GM12878 (cell line): ENCODE data around the gene GALNT17. TPM values are rescaled to one million over a fixed set of nuclear protein-coding genes. Genes with fewer than 3 reads are reported as not detected.

Experiments
- ATAC-seq: fragments of 200-7000 bp; cut with Tn5 transposase; 3 replicates; pipeline ENCODE4 v1.9.1; 2020; ENCODE audit warnings: mild to moderate bottlenecking, moderate library complexity
- BruUV-seq: library from RNA; stranded (reverse); fragments of 400-500 nt; replicated peaks from 2 replicates; lab custom pipeline; 2021; lab: Mats Ljungman, UMichigan
- CTCF ChIA-PET: fragments of 300-600 bp; sonication (Branson Sonifier 250); formaldehyde crosslinking; extraction: SDS; loops from one replicate; lab custom pipeline; 2021; ENCODE audit warnings: inconsistent platforms; lab: Yijun Ruan, JAX
- POLR2A ChIA-PET: fragments of 350-600 bp; formaldehyde crosslinking; extraction: SDS; loops from one replicate; lab custom pipeline; 2021; ENCODE audit warnings: inconsistent platforms; lab: Charles Lee
- RAD21 ChIA-PET: fragments of 300-600 bp; sonication (Branson Sonifier 250); formaldehyde crosslinking; loops from one replicate; lab custom pipeline; 2023; ENCODE audit warnings: antibody characterized with exemption; ENCODE audit not compliant: unreplicated experiment; lab: Charles Lee
- SMC1A ChIA-PET: fragments of 300-600 bp; sonication (Branson Sonifier 250); formaldehyde crosslinking; loops from one replicate; lab custom pipeline; 2023; ENCODE audit not compliant: unreplicated experiment, uncharacterized antibody; lab: Charles Lee
- DNase-seq: peaks from one replicate; pipeline ENCODE4 v3.0.0-alpha.2; 2011; ENCODE audit warnings: low read depth, low spot score
- FAIRE-seq: peaks from 3 replicates; lab custom pipeline; 2011; peaks lifted over from hg19 to GRCh38; lab: Jason Lieb, UNC
- H2AFZ ChIP-seq: 2 replicates; pipeline ENCODE4 v1.6.0; 2011; ENCODE audit warnings: low read depth, low read length, control low read depth; ENCODE audit not compliant: control insufficient read depth
- H3K27ac ChIP-seq: 2 replicates; pipeline ENCODE4 v1.5.1; 2011; ENCODE audit warnings: control low read depth; ENCODE audit not compliant: control insufficient read depth, insufficient read depth
- H3K27me3 ChIP-seq, 2 experiments: replicated peaks in 1 of 2; 2 replicates each; pipeline versions ENCODE4 v1.6.0 to v1.6.1; 2011; ENCODE audit warnings: low read length in 1 of 2; ENCODE audit not compliant: control insufficient read depth in 2 of 2, insufficient read depth in 2 of 2
- H3K36me3 ChIP-seq, 2 experiments: 2 replicates each; pipeline ENCODE4 v1.5.1; 2011; ENCODE audit warnings: low read length in 1 of 2; ENCODE audit not compliant: control insufficient read depth in 2 of 2, insufficient read depth in 2 of 2
- H3K4me1 ChIP-seq: 2 replicates; pipeline ENCODE4 v1.6.1; 2011; ENCODE audit warnings: mild to moderate bottlenecking, low read length, moderate library complexity, mixed read lengths; ENCODE audit not compliant: control insufficient read depth, insufficient read depth
- H3K4me2 ChIP-seq: 2 replicates; pipeline ENCODE4 v1.6.0; 2011; ENCODE audit warnings: control low read depth; ENCODE audit not compliant: control insufficient read depth, insufficient read depth
- H3K4me3 ChIP-seq: fragments of 200-600 bp; sonication (generic); 2 replicates; pipeline ENCODE4 v1.5.1; 2016
- H3K79me2 ChIP-seq: 2 replicates; pipeline ENCODE4 v1.6.0; 2011; ENCODE audit warnings: low read length; ENCODE audit not compliant: control insufficient read depth, insufficient read depth
- H3K9ac ChIP-seq: 2 replicates; pipeline ENCODE4 v1.8.0; 2011; ENCODE audit warnings: low read length, control low read depth, mixed read lengths; ENCODE audit not compliant: control insufficient read depth, insufficient read depth
- H3K9me3 ChIP-seq: replicated peaks from 3 replicates; pipeline ENCODE4 v1.5.1; 2011; ENCODE audit warnings: mild to moderate bottlenecking, low read length; ENCODE audit not compliant: control insufficient read depth, insufficient read depth
- H4K20me1 ChIP-seq: 2 replicates; pipeline ENCODE4 v1.6.0; 2011; ENCODE audit not compliant: control insufficient read depth, insufficient read depth
- PAX8 ChIP-seq: fragments of 450-650 bp; IDR thresholded peaks from 2 replicates; pipeline ENCODE4 v1.6.1; 2017; ENCODE audit warnings: mild to moderate bottlenecking, moderate library complexity
- POLR2AphosphoS5 ChIP-seq: IDR thresholded peaks from 2 replicates; pipeline ENCODE4 v1.6.1; 2011; ENCODE audit warnings: mild to moderate bottlenecking, low read length, inconsistent platforms
- POU2F2 ChIP-seq: IDR thresholded peaks from 3 replicates; pipeline ENCODE4 v1.6.1; 2011; ENCODE audit warnings: low read depth, mild to moderate bottlenecking, low read length, borderline replicate concordance
- TBL1XR1 ChIP-seq: IDR thresholded peaks from 2 replicates; pipeline ENCODE4 v1.6.1; 2012; ENCODE audit warnings: low read depth, low read length, improper control_type of control experiment
- TCF3 ChIP-seq: IDR thresholded peaks from 2 replicates; pipeline ENCODE4 v1.6.1; 2012; ENCODE audit warnings: low read depth, mild to moderate bottlenecking, low read length, borderline replicate concordance; ENCODE audit not compliant: insufficient read depth
- WRNIP1 ChIP-seq: IDR thresholded peaks from 2 replicates; pipeline ENCODE4 v1.6.1; 2011; ENCODE audit warnings: low read depth, low read length, improper control_type of control experiment, borderline replicate concordance
- WGBS: methylation state at CpG from one replicate; pipeline ENCODE4 v1.1.6; 2016; ENCODE audit warnings: low lambda C conversion rate; ENCODE audit not compliant: insufficient replicate concordance, insufficient coverage; ENCODE audit errors: missing lambda C conversion rate; 5-methylcytosine and 5-hydroxymethylcytosine counted together
- in situ Hi-C: fragments of 300-500 bp; cut with MboI; formaldehyde crosslinking; loops from 9 replicates; pipeline ENCODE4 v1.14.3; 2018; ENCODE audit warnings: mixed read lengths
- intact Hi-C: fragments of 100-400 bp; cut with micrococcal nuclease; formaldehyde crosslinking; loops from one replicate; pipeline ENCODE4 v1.14.2; 2022; ENCODE audit not compliant: unreplicated experiment
- polyA plus RNA-seq, 11 experiments: library from polyadenylated mRNA; depleted of rRNA in 4 of 11; unstranded in 6 of 11; stranded (reverse) in 5 of 11; fragments of >200 nt; fragmentation: Nextera tagmentation in 4 of 11; fragmentation: Illumina TruSeq in 1 of 11; extraction: Ambion mirVana in 4 of 11; extraction: Trizol in 1 of 11; gene quantifications; 1 replicate in 1 of 11; 2 replicates in 10 of 11; pipeline versions ENCODE4 v1.2.1 to v1.2.3, GENCODE V29; 2011 to 2016; ENCODE audit warnings: inconsistent platforms in 2 of 11, missing spikeins in 2 of 11, low read depth in 1 of 11
- total RNA-seq, 4 experiments: library from RNA; depleted of rRNA in 3 of 4; stranded (reverse); fragments of >200 nt in 3 of 4; fragmentation: Illumina TruSeq in 1 of 4; extraction: Trizol in 1 of 4; gene quantifications; 2 replicates each; pipeline versions ENCODE4 v1.2.1 to v1.2.3, GENCODE V29; 2013 to 2021

GALNT17 gene
- total and polyA plus RNA-seq, 10 of the 15 experiments (the other 5 are each of a cell fraction or from before 2014, with no cell fraction given): 0.12 to 0.15 TPM; not detected in 8

- WGBS: 0% methylated on average over 2 of the region's 2 CpGs
Measured at GRCh38 chr7:71518880-71519279, 386.9 kb downstream of the GALNT17 start.

GRCh38 chr7:71521506-71521905 lies 389.6 kb downstream of the GALNT17 start:
- WGBS: 6% methylated on average over 5 of the region's 5 CpGs
- CTCF ChIA-PET: no interaction called here
- Histone ChIP-seq H3K4me3 (no peak overlapping the region), H4K20me1 (no peaks in the 10 kb centered on the region), H3K4me2 (no peak overlapping the region), H3K36me3 (no peaks in the 10 kb centered on the region), H3K4me1 (no peaks in the 10 kb centered on the region), H3K79me2 (no peaks in the 10 kb centered on the region), H3K9me3 (no peaks in the 10 kb centered on the region; the same call in 2 of the 3 replicates), H3K27ac (no peak overlapping the region), H2AFZ (no peak overlapping the region), H3K27me3 (no peaks in the 10 kb centered on the region), H3K9ac (no peak overlapping the region)
- ATAC-seq (no peak), FAIRE-seq (no peak), DNase-seq (no peak)
- no TSS peak for BruUV-seq
- TF ChIP-seq POU2F2: no peak
- no peak for TF ChIP-seq PAX8
- no peak for TF ChIP-seq POLR2AphosphoS5
- no peak for TF ChIP-seq WRNIP1
- TF ChIP-seq TBL1XR1: no peak
- intact Hi-C loops (no loop called here), in situ Hi-C loops (no loop called here)
- RAD21 ChIA-PET: no interaction called here
- SMC1A ChIA-PET: no interaction called here
- POLR2A ChIA-PET: no interaction called here

More at GRCh38 chr7:71518880-71519279, 386.9 kb downstream of the GALNT17 start:
- in situ Hi-C loops: no loop called here
- no peaks in the 10 kb centered on the region for H3K27me3 ChIP-seq
- no peak for ATAC-seq
- no peak for DNase-seq
- ChIA-PET SMC1A (no interaction called here), RAD21 (no interaction called here), POLR2A (no interaction called here), CTCF (interaction anchor here (0.5 kb wide), 1 partner anchor 661 kb away, joined by 3 read pairs; no protein-coding TSS in a partner anchor)
- intact Hi-C loops: no loop called here
- no peaks in the 10 kb centered on the region for H3K79me2 ChIP-seq
- no peak overlapping the region for H3K4me3 ChIP-seq
- no peak overlapping the region for H2AFZ ChIP-seq
- BruUV-seq: no TSS peak
- H3K9me3 ChIP-seq: no peaks in the 10 kb centered on the region; the same call in 2 of the 3 replicates
- no peak overlapping the region for H3K27ac ChIP-seq
- no peak for TF ChIP-seq TCF3
- no peak for FAIRE-seq
- H3K9ac ChIP-seq: no peak overlapping the region
- H3K4me2 ChIP-seq: no peak overlapping the region
- H3K36me3 ChIP-seq: no peaks in the 10 kb centered on the region
- H3K4me1 ChIP-seq: no peaks in the 10 kb centered on the region
- no peaks in the 10 kb centered on the region for H4K20me1 ChIP-seq
